Neural cell (in vitro differentiated cells): ENCODE measurements around the gene RYR1. TPM values are rescaled to one million over a fixed set of nuclear protein-coding genes. Genes with fewer than 3 reads are reported as not detected.
"Not testable (repeated sequence)": the region's sequence is repeated elsewhere in the genome, so short reads cannot be mapped to it uniquely, and the experiment has no call there.

Source experiments
- H2AFZ ChIP-seq: fragments of 200-600, 300-800 bp; sonication (generic), shearing (Covaris generic); 2 replicates; pipeline ENCODE4 v1.6.0; 2014; ENCODE audit warnings: low read depth, mild to moderate bottlenecking, antibody characterized with exemption, low read length, moderate library complexity
- H3F3A ChIP-seq: fragments of 200-600 bp; shearing (Covaris generic); 2 replicates; pipeline ENCODE4 v1.6.1; 2016; ENCODE audit warnings: mild to moderate bottlenecking, moderate library complexity, mixed read lengths, antibody characterized with exemption, low read length; ENCODE audit not compliant: insufficient read depth, poor library complexity, severe bottlenecking
- H3K27ac ChIP-seq: fragments of 200-600, 300-800 bp; sonication (generic), shearing (Covaris generic); 2 replicates; pipeline ENCODE4 v1.5.1; 2014; ENCODE audit warnings: mild to moderate bottlenecking, low read length, moderate library complexity
- H3K27me3 ChIP-seq: fragments of 300-800, 200-600 bp; sonication (generic), shearing (Covaris generic); 2 replicates; pipeline ENCODE4 v1.6.0; 2014; ENCODE audit warnings: mild to moderate bottlenecking, low read depth, low read length, moderate library complexity; ENCODE audit not compliant: insufficient read depth
- H3K36me3 ChIP-seq: fragments of 300-800, 200-600 bp; sonication (generic), shearing (Covaris generic); 2 replicates; pipeline ENCODE4 v1.5.1; 2014; ENCODE audit warnings: mild to moderate bottlenecking, antibody characterized with exemption, low read length, moderate library complexity; ENCODE audit not compliant: insufficient read depth
- H3K4me2 ChIP-seq: fragments of 300-800, 200-600 bp; sonication (generic), shearing (Covaris generic); 2 replicates; pipeline ENCODE4 v1.6.0; 2014; ENCODE audit warnings: mild to moderate bottlenecking, low read length
- H3K4me3 ChIP-seq: fragments of 300-800, 200-600 bp; sonication (generic), shearing (Covaris generic); 2 replicates; pipeline ENCODE4 v1.5.1; 2014; ENCODE audit warnings: mild to moderate bottlenecking, low read length, moderate library complexity
- H3K79me2 ChIP-seq: fragments of 200-600 bp; shearing (Covaris generic); replicated peaks from 2 replicates; pipeline ENCODE4 v1.6.0; 2014; ENCODE audit warnings: mild to moderate bottlenecking, low read length, moderate library complexity; ENCODE audit not compliant: insufficient read depth
- H3K9ac ChIP-seq: fragments of 300-800, 200-600 bp; sonication (generic), shearing (Covaris generic); 2 replicates; pipeline ENCODE4 v1.6.1; 2016; ENCODE audit warnings: mild to moderate bottlenecking, low read length, mixed read lengths
- H3K9me2 ChIP-seq: fragments of 200-600 bp; shearing (Covaris generic); 2 replicates; pipeline ENCODE4 v1.6.1; 2016; ENCODE audit warnings: mild to moderate bottlenecking, low read length, mixed read lengths; ENCODE audit not compliant: insufficient read depth
- H3K9me3 ChIP-seq: fragments of 200-600, 300-800 bp; sonication (generic), shearing (Covaris generic); 2 replicates; pipeline ENCODE4 v1.6.1; 2016; ENCODE audit warnings: mild to moderate bottlenecking, mixed run types, low read length, moderate library complexity, mixed read lengths
- H4K20me1 ChIP-seq: fragments of 200-600 bp; shearing (Covaris generic); 2 replicates; pipeline ENCODE4 v1.6.1; 2016; ENCODE audit warnings: mild to moderate bottlenecking, mixed run types; ENCODE audit not compliant: insufficient read depth
- CTCF ChIP-seq: fragments of 450-650 bp; IDR thresholded peaks from 2 replicates; pipeline ENCODE4 v1.5.1; 2014; ENCODE audit warnings: antibody characterized with exemption, mild to moderate bottlenecking, moderate library complexity; ENCODE audit not compliant: poor library complexity, severe bottlenecking
- EP300 ChIP-seq: fragments of 450-650 bp; conservative IDR thresholded peaks from 2 replicates; pipeline ENCODE4 v1.6.1; 2014; ENCODE audit warnings: antibody characterized with exemption, mild to moderate bottlenecking, moderate library complexity; ENCODE audit not compliant: poor library complexity, severe bottlenecking
- EZH2 ChIP-seq: fragments of 200-600, 300-800 bp; shearing (Covaris generic), sonication (generic); IDR thresholded peaks from 2 replicates; pipeline ENCODE4 v1.6.1; 2014; ENCODE audit warnings: antibody characterized with exemption, low read length, borderline replicate concordance, mild to moderate bottlenecking; ENCODE audit not compliant: insufficient read depth, poor library complexity, severe bottlenecking
- MXI1 ChIP-seq: fragments of 450-650 bp; conservative IDR thresholded peaks from 2 replicates; pipeline ENCODE4 v1.6.1; 2014; ENCODE audit warnings: antibody characterized with exemption, mild to moderate bottlenecking; ENCODE audit not compliant: poor library complexity, severe bottlenecking
- POLR2AphosphoS5 ChIP-seq: IDR thresholded peaks from 2 replicates; pipeline ENCODE4 v1.6.1; 2012
- RAD21 ChIP-seq: fragments of 450-650 bp; conservative IDR thresholded peaks from 2 replicates; pipeline ENCODE4 v1.6.1; 2014; ENCODE audit warnings: antibody characterized with exemption, mild to moderate bottlenecking, moderate library complexity
- REST ChIP-seq: IDR thresholded peaks from 2 replicates; pipeline ENCODE4 v1.6.1; 2012; ENCODE audit warnings: borderline replicate concordance
- SMC3 ChIP-seq: fragments of 450-650 bp; conservative IDR thresholded peaks from 2 replicates; pipeline ENCODE4 v1.6.1; 2014; ENCODE audit warnings: antibody characterized with exemption, mild to moderate bottlenecking, moderate library complexity; ENCODE audit not compliant: poor library complexity
- TAF1 ChIP-seq: IDR thresholded peaks from 2 replicates; pipeline ENCODE4 v1.6.1; 2012; ENCODE audit warnings: low read depth
- polyA plus RNA-seq: library from polyadenylated mRNA; depleted of rRNA; stranded (reverse); fragments of >200 nt; gene quantifications from 2 replicates; pipeline ENCODE4 v1.2.3, GENCODE V29; 2014

RYR1 gene
- polyA plus RNA-seq, 1 donor from 2014 or later: 0.69 TPM

DNA sequence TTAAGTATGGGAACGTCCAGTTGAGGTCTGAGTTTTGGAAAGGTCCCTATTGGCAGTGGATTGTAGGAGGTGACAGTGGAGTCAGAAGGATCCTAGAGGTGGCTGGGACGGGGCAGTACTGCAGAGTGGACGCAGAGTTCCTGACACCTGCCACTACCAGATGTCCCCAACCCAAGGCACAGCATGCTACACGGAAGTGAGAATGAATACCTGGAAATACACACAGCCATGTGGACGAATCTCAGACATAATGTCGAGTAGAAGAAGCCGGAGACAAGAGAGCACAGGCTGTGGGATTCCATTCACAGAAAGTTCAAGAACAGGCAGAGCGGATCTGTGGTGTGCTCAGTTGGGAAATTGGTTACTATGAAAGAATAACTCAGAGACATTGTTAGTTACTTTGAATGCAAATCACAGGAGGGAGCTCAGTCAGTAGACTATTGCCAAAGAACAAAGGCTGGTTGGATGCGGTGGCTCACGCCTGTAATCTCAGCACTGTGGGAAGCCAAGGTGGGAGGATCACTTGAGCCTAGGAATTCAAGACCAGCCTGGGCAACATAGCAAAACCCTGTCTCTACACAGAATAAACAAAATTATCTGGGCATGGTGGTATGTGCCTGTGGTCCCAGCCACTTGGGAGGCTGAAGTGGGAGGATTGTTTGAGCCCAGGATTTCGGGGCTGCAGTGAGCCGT, 37.4 kb downstream of the RYR1 start:
- Histone ChIP-seq H3K27ac (no peak overlapping the region), H3K9ac (no peak overlapping the region)

DNA sequence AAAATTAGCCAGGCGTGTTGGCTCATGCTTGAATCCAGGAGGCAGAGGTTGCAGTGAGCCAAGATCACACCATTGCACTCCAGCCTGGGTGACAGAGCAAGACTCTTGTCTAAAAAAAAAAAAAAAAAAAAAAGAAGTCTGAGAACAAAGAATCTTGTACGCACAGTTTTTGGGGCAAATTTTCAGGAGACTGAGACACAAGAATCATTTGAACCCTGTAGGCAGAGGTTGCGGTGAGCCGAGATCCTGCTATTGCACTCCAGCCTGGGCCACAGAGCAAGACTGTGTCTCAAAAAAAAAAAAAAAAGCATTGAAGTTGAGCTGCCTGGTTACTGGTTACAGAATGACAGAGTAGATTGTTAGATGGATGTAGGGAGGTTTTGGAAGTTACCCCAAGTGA, 39.2 kb downstream of the RYR1 start:
- H3K9ac ChIP-seq, H3K9me3 ChIP-seq, H3K4me2 ChIP-seq, H3K36me3 ChIP-seq, H3K79me2 ChIP-seq, H2AFZ ChIP-seq, H4K20me1 ChIP-seq, H3K4me3 ChIP-seq, H3F3A ChIP-seq, H3K9me2 ChIP-seq, H3K27me3 ChIP-seq, H3K27ac ChIP-seq: not testable (repeated sequence)

More for the DNA sequence above, 37.4 kb downstream of the RYR1 start:
- Histone ChIP-seq H3K4me3 (no peak overlapping the region), H4K20me1 (no peaks in the 10 kb centered on the region), H3K4me2 (no peak overlapping the region), H3K9me2 (no peaks in the 10 kb centered on the region), H3K27me3 (no peaks in the 10 kb centered on the region), H2AFZ (no peak overlapping the region), H3F3A (no peaks in the 10 kb centered on the region), H3K36me3 (no peaks in the 10 kb centered on the region), H3K9me3 (no peaks in the 10 kb centered on the region), H3K79me2 (no peaks in the 10 kb centered on the region)
- TF ChIP-seq CTCF (no peak), REST (no peak), MXI1 (no peak), RAD21 (no peak), SMC3 (no peak), TAF1 (no peak), EP300 (no peak), POLR2AphosphoS5 (no peak)

GRCh38 chr19:38473201-38473600, 39.7 kb downstream of the RYR1 start:
- Histone ChIP-seq H3K4me2 (no peak overlapping the region), H3K27me3 (no peaks in the 10 kb centered on the region), H2AFZ (no peak overlapping the region), H3K36me3 (no peaks in the 10 kb centered on the region), H4K20me1 (no peaks in the 10 kb centered on the region), H3F3A (no peaks in the 10 kb centered on the region), H3K9ac (no peak overlapping the region), H3K4me3 (no peak overlapping the region), H3K27ac (no peak overlapping the region), H3K9me2 (no peaks in the 10 kb centered on the region), H3K79me2 (no peaks in the 10 kb centered on the region), H3K9me3 (no peaks in the 10 kb centered on the region)
- no peak for TF ChIP-seq CTCF
- TF ChIP-seq TAF1: no peak
- TF ChIP-seq EP300: no peak
- no peak for TF ChIP-seq REST
- TF ChIP-seq POLR2AphosphoS5: no peak
- no peak for TF ChIP-seq RAD21
- TF ChIP-seq MXI1: no peak
- TF ChIP-seq EZH2: no peak
